Colon (tissue), 2 donors: Measurements from ENCODE around the gene DNHD1.

Experiments
- FAIRE-seq: peaks from 2 replicates; lab custom pipeline; 2012; peaks lifted over from hg19 to GRCh38; lab: Jason Lieb, UNC
- donor health status: control.
- donor health status: control.

The DNHD1 gene

DNA sequence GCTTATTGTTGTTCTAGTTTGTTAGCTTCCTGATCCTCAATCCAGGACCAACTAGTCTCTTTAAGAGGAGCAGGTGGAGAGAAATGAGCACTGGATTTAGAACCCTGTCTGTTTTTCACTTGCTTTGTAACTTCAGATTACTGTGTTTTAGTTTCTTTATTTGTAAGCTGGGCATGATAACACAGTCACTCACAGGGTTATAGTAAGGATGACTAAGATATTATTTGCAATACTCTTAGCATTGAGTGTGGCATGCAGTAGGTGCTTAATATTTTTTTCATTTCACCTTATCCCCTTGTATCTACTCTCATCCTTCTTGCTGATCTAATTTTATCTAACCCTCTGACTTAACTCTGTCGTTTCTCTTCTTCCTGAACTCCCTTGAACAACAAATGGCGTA is 33.8 kb downstream of the DNHD1 start:
- no peak for FAIRE-seq

DNA sequence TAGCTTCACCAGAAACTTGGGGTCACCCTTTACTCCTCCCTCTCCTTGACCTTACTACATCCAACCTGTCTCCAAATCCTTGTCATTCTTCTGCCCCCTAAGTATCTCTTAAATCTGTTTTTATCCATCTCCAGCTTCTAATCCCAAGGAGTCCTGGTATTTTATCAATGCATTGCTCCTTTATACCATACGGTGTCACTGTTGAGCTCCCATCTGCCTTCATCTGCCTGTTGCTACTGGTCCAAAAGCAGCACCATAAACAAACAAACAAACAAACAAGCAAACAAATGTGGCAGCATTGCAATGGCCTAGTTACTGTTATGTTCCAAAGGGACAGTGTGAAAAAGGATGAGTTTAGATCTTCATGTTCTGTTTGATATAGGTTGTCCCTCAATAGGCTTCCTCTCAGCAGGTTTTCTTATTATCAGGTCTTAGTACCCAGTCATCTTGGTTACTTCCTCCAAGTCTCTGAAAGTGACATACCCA is 34.2 kb downstream of the DNHD1 start:
- FAIRE-seq, result no peak

DNA sequence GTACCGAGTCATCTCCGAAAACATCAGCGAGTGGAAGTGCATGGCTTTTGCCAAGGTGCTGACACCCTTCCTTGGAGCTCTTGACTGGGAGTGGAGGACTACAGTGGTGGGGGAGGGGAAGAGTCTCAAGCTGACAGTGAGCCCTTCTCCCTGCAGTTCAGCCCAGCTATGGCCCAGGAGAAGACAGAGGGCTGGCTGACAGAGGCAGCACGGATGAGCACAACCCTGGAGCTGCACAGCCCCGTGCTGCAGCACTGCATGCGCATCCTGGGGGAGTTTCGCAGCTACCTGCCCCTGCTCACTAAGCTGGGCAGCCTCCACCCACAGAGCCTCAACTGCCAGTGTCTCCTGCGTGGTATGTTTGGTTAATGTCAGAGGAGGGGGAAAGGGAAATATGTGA is 41.4 kb downstream of the DNHD1 start:
- FAIRE-seq, result no peak

DNA sequence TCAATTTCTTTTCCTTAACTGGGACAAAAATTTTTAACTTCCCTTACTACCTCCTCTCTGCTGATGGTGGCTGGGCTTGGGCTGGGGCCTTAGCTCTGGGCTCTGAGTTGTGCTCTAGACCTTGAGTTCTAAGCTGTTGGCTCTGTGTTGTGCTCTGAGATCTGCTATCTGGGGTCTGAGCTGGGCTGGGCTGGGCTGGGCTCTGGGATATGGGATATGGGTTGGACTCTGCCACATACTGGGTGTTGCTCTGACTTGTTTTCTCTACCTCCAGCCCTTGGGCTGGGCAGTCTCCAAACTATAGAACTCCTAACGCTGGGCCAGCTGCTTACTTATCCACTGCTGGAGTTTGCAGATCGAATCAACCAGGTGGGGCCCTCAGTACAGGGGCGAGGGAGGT is 41.9 kb downstream of the DNHD1 start:
- no peak for FAIRE-seq

DNA sequence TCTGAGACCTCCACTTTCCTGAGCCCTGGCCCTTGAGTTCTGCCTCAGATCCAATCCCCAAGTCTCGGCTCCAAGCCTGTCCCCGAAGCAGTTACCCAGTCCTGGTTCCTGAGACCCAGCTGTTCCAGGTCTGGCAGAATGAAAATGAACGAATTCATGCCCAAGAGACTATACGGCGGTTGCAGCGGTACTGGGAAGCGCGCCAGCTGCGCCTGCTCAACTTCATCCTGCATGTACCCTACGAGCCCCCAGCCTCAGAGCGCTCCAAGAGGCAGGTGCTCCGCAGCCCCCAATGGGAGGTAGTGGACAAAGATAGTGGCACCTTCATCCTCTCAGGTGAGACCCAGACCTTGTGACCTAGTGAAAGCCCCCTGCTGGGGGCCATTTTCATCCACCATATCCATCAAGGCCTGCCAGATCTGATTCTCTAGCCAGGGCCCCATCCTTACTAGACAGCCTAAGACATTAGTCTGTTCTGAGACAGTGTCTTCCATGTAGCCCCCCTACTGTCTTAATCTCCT is 42.7 kb downstream of the DNHD1 start:
- FAIRE-seq, result no peak

DNA sequence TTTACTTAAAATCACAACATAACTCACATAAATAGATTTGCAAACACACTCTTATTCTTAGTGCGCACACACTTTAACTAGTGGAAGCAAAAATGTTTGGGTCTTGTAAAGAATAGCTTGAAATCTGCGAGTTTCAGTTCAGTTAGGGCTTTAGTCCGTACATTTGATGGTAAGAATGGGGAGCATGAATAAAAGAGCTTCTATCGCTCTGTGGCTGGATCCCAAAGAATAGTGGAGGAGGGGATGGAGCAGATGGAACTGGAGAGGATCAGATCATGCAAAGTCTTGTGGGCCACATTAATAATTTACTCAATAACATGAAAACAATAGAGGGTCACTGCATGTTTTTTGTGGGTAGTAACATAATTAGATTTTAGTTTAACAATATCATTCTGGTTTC is 44.3 kb downstream of the DNHD1 start:
- FAIRE-seq, result no peak

DNA sequence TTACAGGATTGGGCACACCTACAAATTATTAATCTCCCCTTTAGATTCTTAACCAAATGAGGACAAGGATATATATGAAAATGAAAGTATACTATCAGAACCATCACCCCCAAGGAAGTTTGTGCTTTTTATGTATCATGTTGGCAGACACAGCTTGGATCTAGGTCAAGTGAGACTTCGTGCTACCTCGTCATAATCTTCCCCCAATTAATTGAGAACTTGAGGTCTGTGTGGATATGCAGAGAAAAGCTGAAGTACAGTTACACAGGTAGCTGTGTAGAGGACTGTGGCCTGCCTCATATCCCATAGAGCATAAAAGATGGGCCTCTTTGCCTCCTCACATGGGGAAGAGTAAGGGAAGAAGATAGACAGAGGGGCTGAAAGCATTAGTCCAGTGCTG is 45.6 kb downstream of the DNHD1 start:
- FAIRE-seq, result no peak

DNA sequence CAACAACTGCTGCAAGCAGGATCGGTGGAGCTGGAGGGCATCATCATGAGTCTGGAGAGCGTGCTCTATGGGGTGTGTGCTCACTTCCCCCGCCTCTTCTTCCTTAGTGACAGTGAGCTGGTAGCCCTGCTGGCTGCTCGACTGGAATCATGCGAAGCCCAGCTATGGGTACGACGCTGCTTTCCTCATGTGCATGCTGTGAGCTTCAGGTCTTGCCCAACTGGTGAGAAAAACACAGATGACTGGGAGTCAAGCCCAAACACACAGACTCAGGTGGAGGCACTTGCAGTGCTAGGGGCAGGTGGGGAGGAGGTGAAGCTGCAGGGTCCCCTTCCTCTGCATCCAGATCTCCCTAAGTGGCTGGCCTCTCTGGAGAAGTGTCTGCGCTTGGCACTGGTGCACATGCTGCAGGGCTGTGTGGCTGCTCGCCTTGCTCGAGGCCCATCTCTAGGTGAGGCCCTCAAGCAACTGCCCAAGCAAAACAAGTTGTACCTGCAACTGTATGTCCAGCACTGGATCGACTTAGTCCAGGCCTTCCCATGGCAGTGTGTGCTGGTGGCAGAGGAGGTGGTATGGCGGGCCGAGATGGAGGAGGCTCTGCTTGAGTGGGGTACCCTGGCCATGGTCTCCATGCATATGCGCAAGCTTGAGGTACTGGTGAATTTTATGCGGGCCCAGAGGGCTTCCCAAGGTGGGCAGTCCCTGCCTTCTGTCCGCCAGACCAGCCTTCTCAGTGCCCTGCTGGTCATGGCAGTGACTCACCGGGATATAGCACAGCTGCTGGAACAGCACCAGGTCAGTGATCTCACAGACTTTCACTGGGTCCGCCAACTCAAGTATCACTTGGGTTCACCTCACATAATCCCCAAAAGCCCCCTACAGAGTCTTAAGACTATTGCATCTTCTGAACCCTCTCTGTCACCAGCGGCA is 48.1 kb downstream of the DNHD1 start:
- FAIRE-seq, result no peak

DNA sequence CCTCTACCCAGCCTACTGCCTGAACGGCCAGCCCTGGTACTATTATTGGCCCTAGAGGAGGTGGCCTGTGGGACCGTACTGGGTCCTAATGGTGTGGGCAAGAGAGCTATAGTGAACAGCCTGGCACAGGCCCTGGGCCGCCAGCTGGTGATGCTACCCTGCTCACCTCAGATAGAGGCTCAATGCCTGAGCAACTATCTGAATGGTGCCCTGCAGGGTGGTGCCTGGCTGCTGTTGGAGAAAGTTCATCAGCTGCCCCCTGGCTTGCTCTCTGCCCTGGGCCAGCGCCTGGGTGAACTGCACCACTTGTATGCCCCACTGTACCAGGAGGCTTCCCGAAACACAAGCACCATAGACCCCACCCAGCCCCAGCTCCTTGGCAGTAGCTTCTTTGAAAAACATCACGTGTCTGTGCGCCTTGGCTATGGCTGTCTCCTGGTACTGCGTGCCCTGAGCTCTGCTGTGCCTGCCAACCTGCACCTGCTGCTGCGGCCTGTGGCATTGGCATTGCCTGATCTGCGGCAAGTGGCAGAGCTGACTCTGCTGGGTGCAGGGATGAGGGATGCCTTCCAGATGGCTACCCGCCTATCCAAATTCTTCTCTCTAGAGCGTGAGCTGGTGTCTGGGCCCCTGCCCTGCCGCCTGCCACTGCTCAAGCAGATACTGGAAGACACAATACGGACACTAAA is 49.0 kb downstream of the DNHD1 start:
- FAIRE-seq, result no peak

DNA sequence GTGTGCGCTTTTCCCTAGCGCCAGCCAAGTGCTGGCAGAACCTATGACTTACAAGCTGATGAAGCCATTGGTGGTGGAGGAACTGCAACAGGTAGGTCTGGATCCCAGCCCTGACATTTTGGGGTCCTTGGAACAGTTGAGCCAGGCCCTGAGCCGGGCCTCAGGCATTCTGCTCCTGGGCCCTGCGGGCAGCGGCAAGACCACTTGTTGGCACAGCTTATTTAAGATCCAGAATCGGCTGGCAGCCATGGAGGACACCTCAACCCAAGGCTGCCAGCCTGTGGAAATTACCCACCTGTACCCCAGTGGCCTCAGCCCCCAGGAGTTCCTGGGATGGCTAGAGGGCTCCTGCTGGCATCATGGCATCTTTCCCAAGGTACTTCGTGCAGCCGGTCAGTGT is 49.7 kb downstream of the DNHD1 start:
- FAIRE-seq, result no peak

DNA sequence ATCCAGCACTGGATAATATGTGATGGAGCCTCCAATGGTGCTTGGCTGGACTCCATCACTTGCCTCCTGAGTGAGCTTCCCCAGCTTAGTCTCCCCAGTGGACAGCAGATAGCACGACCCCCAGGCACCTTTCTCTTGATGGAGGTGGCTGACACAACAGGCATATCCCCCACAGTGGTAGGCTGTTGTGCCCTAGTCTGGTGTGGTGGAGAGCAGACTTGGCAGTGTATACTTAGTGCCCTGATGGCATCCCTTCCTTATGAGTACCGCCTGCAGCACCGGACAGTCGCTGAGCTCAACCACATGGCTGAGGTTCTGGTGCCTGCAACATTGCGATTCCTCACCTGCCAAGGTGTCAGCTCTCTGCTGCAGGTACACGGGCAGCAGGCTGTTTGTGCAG is 50.1 kb downstream of the DNHD1 start:
- FAIRE-seq, result no peak

DNA sequence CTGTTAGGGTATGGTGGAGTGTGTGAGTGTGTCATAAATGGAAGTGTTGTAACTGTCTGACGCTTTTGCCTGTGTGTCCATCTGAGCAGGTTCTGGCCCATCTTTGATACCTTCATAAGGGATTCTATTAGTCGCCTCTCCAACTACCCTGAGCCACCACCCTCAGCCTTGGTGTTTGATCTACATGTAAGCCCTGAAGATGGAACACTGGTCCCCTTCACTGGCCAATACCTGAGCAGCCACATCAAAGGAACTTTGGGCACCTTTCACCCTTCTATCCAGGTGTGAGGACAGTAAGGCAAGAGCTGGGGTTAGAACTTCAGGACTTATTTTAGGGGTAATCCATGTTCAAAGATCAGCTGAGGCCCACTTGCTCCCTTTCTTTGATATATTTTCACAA is 51.0 kb downstream of the DNHD1 start:
- no peak for FAIRE-seq

DNA sequence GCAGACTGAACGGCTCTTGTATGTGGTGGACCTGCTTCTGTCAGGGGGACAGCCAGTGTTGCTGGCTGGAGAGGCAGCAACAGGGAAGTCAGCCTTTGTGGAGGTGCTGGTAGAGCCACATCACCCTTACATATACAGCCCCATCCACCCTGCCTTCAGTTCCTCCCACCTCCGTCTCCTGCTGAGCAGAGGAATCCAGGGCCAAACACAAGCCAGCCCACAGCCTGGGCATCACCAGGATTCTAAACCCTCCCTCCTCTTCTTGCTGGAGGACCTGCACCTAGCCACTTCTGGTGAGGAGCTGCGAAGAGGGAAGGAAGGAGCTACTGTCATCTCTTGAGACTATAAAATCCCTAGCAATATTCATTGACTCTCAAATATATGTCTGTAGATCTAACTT is 51.6 kb downstream of the DNHD1 start:
- FAIRE-seq, result no peak

DNA sequence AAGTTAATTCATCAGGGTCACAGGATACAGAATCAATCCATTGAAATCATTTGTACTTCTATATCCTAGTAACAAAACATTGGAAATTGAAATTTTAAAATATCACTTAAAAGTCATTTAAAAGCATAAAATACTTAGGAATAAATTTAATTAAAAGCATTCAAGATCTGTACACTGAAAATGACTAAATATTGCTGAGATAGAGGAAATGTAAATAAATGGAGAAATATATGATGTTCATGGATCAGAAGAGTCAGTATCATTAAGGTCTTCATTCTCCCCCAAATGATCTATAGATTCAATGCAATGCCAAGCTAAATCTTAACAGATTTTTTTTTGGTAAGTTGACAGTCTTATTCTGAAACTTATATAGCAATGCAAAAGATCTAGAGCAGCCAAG is 56.6 kb downstream of the DNHD1 start:
- no peak for FAIRE-seq

DNA sequence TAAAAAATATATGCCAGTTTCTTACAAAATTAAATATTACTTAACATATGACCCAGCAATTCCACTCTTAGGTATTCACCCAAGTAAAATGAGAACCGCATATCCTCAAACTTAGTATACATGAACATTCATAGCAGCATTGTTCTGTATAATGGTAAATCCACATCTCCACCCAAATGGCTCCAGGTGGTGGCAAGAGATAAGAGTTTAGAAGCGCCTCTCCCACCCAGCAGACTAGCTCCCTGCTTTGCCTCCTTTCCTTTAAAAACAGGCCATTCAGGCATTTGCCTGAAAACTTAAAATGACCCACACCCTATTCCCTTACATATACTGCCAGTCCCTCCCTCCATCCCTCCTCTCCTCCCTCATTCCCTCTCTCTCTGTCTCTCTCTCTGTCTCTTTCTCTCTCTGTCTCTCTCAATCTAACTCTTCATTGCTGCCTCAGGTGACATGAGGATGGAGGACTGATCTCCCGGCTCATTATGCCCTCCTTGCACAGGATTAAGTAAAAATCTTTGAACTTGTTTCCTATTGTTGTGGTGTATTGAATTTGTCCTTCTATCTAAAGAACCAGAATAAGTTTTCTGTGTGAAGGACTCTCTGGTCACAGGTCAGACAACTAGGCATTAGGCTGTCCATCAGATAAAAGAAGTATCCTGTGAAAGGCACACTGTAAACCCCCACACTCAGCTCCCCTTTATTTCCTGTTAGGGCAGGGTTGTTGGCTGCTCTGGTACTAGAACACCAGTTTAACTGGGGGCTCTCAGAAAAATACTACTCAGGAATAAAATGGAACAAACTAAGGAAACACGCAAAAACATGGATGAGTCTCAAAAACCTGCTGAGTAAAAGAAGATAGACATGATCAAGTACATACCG is 58.0 kb downstream of the DNHD1 start:
- FAIRE-seq, result no peak

DNA sequence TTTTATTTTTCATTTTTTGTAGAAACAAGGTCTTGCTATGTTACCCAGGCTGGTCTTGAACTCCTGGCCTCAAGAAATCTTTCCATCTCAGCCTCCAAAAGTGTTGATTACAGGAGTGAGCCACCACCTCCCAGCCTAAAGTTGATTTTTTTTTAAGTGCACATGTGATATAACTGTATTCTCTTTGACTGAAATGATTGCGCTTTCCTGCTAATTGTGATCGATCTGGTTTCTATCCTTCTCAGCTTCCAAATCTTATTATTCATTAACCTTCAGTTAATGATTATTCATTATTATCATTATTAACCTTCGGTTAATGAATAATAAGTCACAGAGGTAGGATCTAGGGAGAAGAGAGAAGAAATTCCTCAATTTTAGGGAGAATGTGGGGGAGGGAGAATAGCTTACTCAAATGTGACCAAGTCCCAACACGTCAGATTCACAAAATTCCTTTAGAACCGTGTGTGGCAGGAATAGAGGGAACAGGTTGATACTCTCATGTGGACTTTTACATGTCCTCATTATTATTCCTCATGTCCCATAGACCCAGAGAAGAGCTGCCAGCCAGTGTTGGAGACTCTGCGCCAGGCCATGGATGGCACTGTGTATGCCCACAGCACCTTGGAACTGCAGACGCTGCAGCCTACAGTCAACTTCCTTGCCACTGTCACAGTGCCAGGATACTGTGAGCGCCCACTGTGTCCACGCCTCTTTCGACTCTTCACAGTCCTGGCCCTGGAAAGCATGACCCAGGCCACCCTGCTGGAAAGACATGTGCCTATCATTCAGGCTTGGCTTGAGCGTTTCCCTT is 59.3 kb downstream of the DNHD1 start:
- FAIRE-seq, result no peak

DNA sequence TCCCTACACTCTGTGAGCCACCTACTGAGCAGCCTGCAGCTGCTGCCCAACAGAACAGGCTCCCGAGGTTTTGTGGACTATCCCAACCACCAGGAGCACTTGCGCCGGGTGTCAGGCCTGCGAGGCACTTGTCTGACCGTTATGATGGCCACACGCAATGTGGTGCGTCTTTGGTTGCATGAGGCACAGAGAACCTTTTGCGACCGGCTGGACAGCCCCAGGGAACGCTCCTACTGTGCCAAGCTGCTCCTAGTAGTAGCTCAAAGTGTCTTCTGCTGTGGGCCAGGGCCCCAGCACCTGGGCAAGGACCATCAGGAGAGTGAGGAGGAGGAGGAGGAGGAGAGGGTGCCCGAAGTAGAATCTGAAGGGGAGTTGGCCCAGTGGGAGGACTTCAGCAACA is 60.0 kb downstream of the DNHD1 start:
- FAIRE-seq, result no peak

DNA sequence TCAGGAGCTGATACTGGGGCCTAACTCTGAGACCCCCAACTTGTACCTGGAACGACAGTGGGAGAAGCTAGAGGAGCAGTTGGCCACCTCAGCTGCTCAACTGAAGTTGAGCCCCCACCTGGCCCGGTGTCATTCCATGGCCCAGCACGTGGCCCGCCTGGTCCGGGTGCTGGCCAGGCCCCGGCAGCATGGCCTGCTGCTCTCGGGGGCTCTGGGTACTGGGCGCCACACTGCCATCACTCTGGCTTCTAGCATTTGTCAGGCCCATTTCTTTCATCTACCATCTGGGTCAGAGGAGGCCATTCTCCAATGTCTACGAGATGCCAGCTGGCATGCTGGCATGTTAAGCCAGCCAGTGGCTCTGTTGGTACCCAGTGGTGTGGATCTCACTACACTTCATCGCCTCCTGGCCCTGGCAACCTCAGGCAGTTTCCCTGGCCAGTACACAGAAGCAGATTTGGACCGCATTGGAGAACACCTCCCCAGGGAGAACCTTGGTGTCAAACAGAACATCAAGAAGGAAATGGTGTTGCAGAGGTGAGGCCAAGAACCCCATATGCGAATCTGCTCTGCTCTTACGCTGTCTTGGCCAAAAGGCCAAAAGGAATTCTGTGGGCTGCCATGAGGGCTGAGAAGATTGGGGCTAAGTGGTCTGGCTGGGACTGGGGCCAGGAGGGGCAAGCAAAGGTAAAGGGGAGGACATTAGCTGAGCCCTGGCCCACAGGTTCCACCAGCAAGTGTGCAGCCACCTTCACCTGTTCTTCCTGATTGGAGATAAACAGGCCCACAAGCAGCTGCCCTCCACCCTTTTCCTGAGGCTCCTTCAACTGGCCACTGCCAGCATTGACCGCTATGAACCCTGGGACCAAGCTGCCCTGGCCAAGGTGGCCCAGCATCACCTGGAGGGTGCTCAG is 60.9 kb downstream of the DNHD1 start:
- FAIRE-seq, result no peak

DNA sequence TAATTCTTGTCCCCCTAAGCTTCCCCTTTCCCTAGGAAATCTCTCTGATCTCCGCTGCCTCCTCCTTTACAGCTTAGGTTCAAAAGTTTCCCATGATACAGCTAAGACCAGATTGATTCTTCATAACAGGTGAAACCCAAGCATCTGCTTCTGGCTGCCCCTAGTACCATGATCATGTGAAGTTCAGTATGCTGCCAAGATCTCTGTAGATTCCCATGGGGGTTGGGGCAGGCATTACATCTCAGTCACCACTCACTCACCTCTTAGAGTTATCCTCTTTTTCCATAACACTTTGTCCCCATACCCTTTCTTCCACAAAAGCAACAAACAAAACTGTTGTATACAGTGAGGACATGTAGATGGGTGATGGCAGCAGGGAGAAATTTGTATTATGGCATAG is 62.3 kb downstream of the DNHD1 start:
- no peak for FAIRE-seq

DNA sequence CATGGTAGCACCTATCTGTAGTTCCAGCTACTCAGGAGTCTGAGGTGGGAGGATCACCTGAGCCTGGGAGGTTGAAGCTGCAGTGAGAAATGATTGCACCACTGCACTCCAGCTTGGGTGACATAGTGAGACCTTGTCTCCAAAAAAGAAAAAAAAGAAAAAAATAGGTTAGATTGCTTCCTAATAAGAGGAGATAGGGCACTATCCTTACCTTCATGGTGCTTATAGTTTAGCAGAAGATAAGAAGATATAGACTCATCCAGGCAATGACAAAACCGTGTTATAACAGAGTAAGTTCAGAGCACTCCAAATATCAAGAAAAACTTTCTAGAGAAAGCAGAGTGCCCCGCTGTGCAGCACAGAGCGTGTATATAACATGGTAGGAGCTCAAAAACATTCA is 64.2 kb downstream of the DNHD1 start:
- no peak for FAIRE-seq
